Transverse colon (tissue), 4 donors: ENCODE measurements around the gene ADIPOQ. TPM values are rescaled to one million over a fixed set of nuclear protein-coding genes. Genes with fewer than 3 reads are reported as not detected.

Experiments
- DNase-seq: peaks from one replicate; pipeline ENCODE4 v3.0.0-alpha.2; 2019
- H3K27ac ChIP-seq, 4 donors: fragments of 200-600 bp; sonication (generic); 2 replicates each; pipeline ENCODE4 v1.5.1; 2016 to 2018; ENCODE audit warnings: inconsistent platforms in 4 of 4
- H3K27me3 ChIP-seq: fragments of 200-600 bp; sonication (generic); 2 replicates; pipeline ENCODE4 v1.5.1; 2017; ENCODE audit warnings: inconsistent platforms
- H3K36me3 ChIP-seq, 4 donors: fragments of 200-600 bp; sonication (generic); 2 replicates each; pipeline ENCODE4 v1.5.1; 2017 to 2019; ENCODE audit warnings: inconsistent platforms in 4 of 4
- H3K4me1 ChIP-seq, 4 donors: fragments of 200-600 bp; sonication (generic); 2 replicates each; pipeline ENCODE4 v1.5.1; 2017 to 2020; ENCODE audit warnings: inconsistent platforms in 4 of 4
- H3K4me3 ChIP-seq, 4 donors: fragments of 200-600 bp; sonication (generic); 1 replicate in 1 of 4; 2 replicates in 3 of 4; pipeline versions ENCODE4 v1.5.1 to v1.6.1; 2017 to 2019; ENCODE audit warnings: inconsistent platforms in 4 of 4
- H3K9me3 ChIP-seq, 2 donors: fragments of 200-600 bp; sonication (generic); 2 replicates each; pipeline ENCODE4 v1.5.1; 2017 to 2019; ENCODE audit warnings: inconsistent platforms in 2 of 2
- CTCF ChIP-seq, 5 experiments: fragments of 200-600 bp in 3 of 5; fragments of 450-650 bp in 2 of 5; sonication (generic) in 3 of 5; IDR thresholded peaks; 1 replicate in 2 of 5; 2 replicates in 3 of 5; pipeline ENCODE4 v1.5.1; 2016 to 2017; ENCODE audit warnings: antibody characterized with exemption in 5 of 5, inconsistent platforms in 3 of 5, mild to moderate bottlenecking in 2 of 5, moderate library complexity in 1 of 5
- EP300 ChIP-seq: sonication (generic); formaldehyde crosslinking; IDR thresholded peaks from one replicate; pipeline ENCODE4 v1.6.1; 2017; ENCODE audit warnings: antibody characterized with exemption, low read depth
- POLR2A ChIP-seq: fragments of 450-650 bp; IDR thresholded peaks from one replicate; pipeline ENCODE4 v1.6.1; 2016; ENCODE audit warnings: antibody characterized with exemption, mild to moderate bottlenecking, moderate library complexity
- POLR2AphosphoS5 ChIP-seq, 3 donors: sonication (generic); formaldehyde crosslinking; IDR thresholded peaks; one replicate each; pipeline ENCODE4 v1.6.1; 2016; ENCODE audit warnings: antibody characterized with exemption in 3 of 3
- WGBS, 2 donors: methylation state at CpG; one replicate each; pipeline ENCODE4 v1.1.5; 2018; ENCODE audit warnings: low coverage in 1 of 2; 5-methylcytosine and 5-hydroxymethylcytosine counted together
- in situ Hi-C, 4 donors: fragments of 200-750 bp; cut with MboI; loops; one replicate each; pipeline versions ENCODE4 v1.15.0 to v1.15.1; 2017; ENCODE audit warnings: low sequenced_read_pairs in 3 of 4, low pct_ligation_motif_present in 1 of 4, low pct_unique_long_range_greater_than_20kb in 1 of 4
- intact Hi-C: fragments of 100-400 bp; cut with DNase I; formaldehyde crosslinking; loops from one replicate; pipeline ENCODE4 v1.15.1; 2023; ENCODE audit warnings: low total_unique reads
- total RNA-seq, 4 donors: library from RNA; depleted of rRNA; stranded (reverse); fragments of >200 nt; gene quantifications; one replicate each; pipeline ENCODE4 v1.1.0, GENCODE V29; 2016

Gene ADIPOQ
- total RNA-seq, 4 donors from 2014 or later = 4.6 to 11.7 (median 7.5) TPM; not detected in 1

GRCh38 chr3:186825294-186825821, 17.2 kb upstream of the ADIPOQ start:
- Histone ChIP-seq H3K27me3 (peaks cover 58% of the 10 kb centered on the region), H3K27ac (no peak overlapping the region), H3K4me3 (no peak overlapping the region), H3K9me3 (no peaks in the 10 kb centered on the region), H3K4me1 (peaks cover 0 to 32% (median 12%) of the 10 kb centered on the region in 4 donors), H3K36me3 (no peaks in the 10 kb centered on the region)
- intact Hi-C loops (no loop called here), in situ Hi-C loops (loop anchor here in 1 of 4 donors (25.0 kb wide), 1 partner anchor 337 kb away; no protein-coding TSS in a partner anchor)
- no peak for DNase-seq
- no peak for TF ChIP-seq CTCF (IDR thresholded peaks at IDR 0.05)
- TF ChIP-seq POLR2AphosphoS5 (IDR thresholded peaks at IDR 0.05) = no peak
- no peak for TF ChIP-seq POLR2A
- no peak for TF ChIP-seq EP300
- WGBS, 2 donors = 21% methylated on average over 15 of the region's 23 CpGs; no CpG with 5 or more reads in 1 of the 2 donors

- Histone ChIP-seq H3K9me3 (no peaks in the 10 kb centered on the region), H3K27ac (no peak overlapping the region), H3K36me3 (no peaks in the 10 kb centered on the region), H3K27me3 (peaks cover 63% of the 10 kb centered on the region), H3K4me1 (peaks cover 0 to 32% (median 12%) of the 10 kb centered on the region in 4 donors), H3K4me3 (no peak overlapping the region)
- intact Hi-C loops (no loop called here), in situ Hi-C loops (loop anchor here in 1 of 4 donors (25.0 kb wide), 1 partner anchor 336 kb away; no protein-coding TSS in a partner anchor)
- no peak for DNase-seq
- 25 to 34% methylated on average over 8 to 11 of the region's 11 CpGs for WGBS, 2 donors
- TF ChIP-seq EP300 (no peak), POLR2A (no peak), CTCF (IDR thresholded peaks at IDR 0.05) (no peak), POLR2AphosphoS5 (IDR thresholded peaks at IDR 0.05) (no peak)
Measured at GRCh38 chr3:186825872-186826409, 16.6 kb upstream of the ADIPOQ start.

- Histone ChIP-seq H3K4me1 (peaks cover 0 to 32% (median 12%) of the 10 kb centered on the region in 4 donors), H3K27me3 (peaks cover 69% of the 10 kb centered on the region), H3K9me3 (no peaks in the 10 kb centered on the region), H3K27ac (peak overlapping the region in 1 of 4 donors; percentile 63), H3K4me3 (peak overlapping the region in 3 of 4 donors; percentile 73 to 92 (median 73)), H3K36me3 (no peaks in the 10 kb centered on the region)
- intact Hi-C loops = no loop called here
- 17 to 27% methylated on average over 3 to 14 of the region's 14 CpGs for WGBS, 2 donors
- DNase-seq = no peak
- TF ChIP-seq CTCF (IDR thresholded peaks at IDR 0.05) (no peak), POLR2AphosphoS5 (IDR thresholded peaks at IDR 0.05) (no peak), POLR2A (no peak), EP300 (no peak)
- in situ Hi-C loops = loop anchor here in 1 of 4 donors (25.0 kb wide), 1 partner anchor 336 kb away; no protein-coding TSS in a partner anchor
Measured at GRCh38 chr3:186826410-186826975, 16.0 kb upstream of the ADIPOQ start.
